Measurements from ENCODE around the gene CLC.
"Not testable (repeated sequence)": the region's sequence is repeated elsewhere in the genome, so short reads cannot be mapped to it uniquely, and the experiment has no call there.

CLC gene

DNA sequence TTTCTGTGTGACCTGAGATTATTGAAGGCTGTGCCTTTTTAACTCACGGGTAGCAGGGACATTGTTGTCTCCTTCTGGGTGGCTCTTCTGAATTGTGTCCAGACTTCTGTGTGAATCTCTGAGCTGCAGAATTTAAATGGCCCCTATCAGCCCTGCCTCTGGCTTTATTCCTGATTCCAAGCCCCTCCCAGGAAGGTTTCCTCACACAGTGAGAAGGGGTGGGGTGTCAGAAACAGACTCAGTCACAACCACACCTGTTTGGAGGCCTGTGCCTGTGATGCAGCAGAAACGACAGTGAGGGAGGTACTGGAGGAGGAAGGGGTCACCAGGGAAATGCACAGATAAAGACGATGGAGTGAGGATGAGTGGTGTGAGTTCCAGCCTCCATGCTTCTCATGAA is at the start of gene CLC:
TSS of gene CLC (minus strand) at position 139 of the 400 bp plus-strand sequence. CDS start at position 62, 77 bp downstream.
- Histone ChIP-seq H3K27ac (no peak within 1 kb of the TSS), H3K4me3 (no peak within 1 kb of the TSS)
- TF ChIP-seq, protein P1, sequence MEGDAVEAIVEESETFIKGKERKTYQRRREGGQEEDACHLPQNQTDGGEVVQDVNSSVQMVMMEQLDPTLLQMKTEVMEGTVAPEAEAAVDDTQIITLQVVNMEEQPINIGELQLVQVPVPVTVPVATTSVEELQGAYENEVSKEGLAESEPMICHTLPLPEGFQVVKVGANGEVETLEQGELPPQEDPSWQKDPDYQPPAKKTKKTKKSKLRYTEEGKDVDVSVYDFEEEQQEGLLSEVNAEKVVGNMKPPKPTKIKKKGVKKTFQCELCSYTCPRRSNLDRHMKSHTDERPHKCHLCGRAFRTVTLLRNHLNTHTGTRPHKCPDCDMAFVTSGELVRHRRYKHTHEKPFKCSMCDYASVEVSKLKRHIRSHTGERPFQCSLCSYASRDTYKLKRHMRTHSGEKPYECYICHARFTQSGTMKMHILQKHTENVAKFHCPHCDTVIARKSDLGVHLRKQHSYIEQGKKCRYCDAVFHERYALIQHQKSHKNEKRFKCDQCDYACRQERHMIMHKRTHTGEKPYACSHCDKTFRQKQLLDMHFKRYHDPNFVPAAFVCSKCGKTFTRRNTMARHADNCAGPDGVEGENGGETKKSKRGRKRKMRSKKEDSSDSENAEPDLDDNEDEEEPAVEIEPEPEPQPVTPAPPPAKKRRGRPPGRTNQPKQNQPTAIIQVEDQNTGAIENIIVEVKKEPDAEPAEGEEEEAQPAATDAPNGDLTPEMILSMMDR (IDR thresholded peaks at IDR 0.05), result no peak
- DNase-seq (ENCODE audit: low spot score), result no peak

DNA sequence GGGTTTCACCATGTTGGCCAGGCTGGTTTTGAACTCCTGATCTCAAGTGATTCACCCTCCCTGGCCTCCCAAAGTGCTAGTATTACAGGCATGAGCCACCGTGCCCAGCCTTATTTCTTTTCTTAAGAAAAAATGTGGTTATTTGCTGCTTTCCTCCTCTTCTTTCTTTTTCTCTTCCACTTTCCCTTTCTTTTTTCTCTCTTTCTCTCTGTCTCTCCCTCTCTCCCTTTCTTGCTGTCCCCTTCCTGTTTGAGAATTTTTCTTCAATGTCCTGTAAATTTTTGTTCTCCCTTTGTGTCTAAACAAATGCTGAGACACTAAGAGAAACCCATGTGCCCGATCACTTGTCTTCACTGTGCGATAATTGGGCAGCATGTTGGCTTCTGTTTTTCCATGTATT is 43.1 kb upstream of the CLC start:
- Histone ChIP-seq H3K4me3 (no peak overlapping the region), H3K27ac (no peak overlapping the region)
- TF ChIP-seq, protein P1 (IDR thresholded peaks at IDR 0.05), result no peak
- DNase-seq (ENCODE audit: low spot score), result no peak

DNA sequence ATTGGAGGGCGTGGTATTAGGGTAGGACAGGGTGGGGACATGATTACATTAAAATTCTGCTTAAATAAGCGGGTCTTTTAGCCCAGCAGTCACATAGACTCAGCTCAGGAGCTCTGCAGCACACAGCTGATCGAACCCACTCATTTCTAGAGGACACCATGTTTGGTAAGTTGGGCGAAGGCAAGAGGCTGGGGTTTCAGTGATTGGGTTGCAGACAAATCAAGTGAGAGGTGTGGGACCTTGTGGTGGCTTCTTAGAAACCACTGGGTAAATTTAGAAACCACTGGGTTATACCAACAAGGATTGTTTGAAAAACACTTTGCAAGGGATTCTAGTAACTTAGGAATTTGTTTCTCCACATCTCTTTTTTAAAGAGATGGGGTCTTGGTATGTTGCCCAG is 40.9 kb upstream of the CLC start, which contains the start of gene LEUTX:
TSS of gene LEUTX (plus strand) at position 92 of the 400 bp plus-strand sequence. CDS start at position 159, 67 bp downstream.
- DNase-seq (ENCODE audit: low spot score), result no peak
- TF ChIP-seq, protein P1 (IDR thresholded peaks at IDR 0.05), result no peak
- Histone ChIP-seq H3K27ac (no peak within 1 kb of the TSS), H3K4me3 (no peak within 1 kb of the TSS)

DNA sequence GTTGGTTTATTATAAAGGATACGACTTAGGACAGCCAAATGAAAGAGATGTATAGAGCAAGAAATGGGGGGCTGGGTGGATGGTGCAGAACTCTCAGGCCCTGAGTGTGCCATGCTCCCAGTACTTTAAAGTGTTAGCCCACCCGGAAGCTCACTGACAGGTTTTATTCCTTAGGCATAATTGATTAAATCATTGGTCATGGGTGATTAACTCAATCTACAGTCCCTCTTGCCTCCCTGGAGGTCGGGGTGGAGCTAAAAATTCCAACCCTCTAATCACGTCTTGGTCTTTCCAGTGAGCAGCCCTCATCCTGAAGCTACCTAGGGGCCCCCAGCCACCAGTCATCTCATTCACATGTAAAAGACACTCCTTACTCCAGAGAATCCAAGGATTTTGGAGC is 31.0 kb upstream of the CLC start:
- TF ChIP-seq, protein P1 (IDR thresholded peaks at IDR 0.05), result no peak
- Histone ChIP-seq H3K27ac (no peak overlapping the region), H3K4me3 (no peak overlapping the region)
- DNase-seq (ENCODE audit: low spot score), result no peak

- TF ChIP-seq, protein P1 (IDR thresholded peaks at IDR 0.05), result no peak
- H3K27ac ChIP-seq, result no peak overlapping the region
- no peak for DNase-seq (ENCODE audit: low spot score)
- no peak overlapping the region for H3K4me3 ChIP-seq
Measured at GRCh38 chr19:39768334-39768733, 30.5 kb upstream of the CLC start.

DNA sequence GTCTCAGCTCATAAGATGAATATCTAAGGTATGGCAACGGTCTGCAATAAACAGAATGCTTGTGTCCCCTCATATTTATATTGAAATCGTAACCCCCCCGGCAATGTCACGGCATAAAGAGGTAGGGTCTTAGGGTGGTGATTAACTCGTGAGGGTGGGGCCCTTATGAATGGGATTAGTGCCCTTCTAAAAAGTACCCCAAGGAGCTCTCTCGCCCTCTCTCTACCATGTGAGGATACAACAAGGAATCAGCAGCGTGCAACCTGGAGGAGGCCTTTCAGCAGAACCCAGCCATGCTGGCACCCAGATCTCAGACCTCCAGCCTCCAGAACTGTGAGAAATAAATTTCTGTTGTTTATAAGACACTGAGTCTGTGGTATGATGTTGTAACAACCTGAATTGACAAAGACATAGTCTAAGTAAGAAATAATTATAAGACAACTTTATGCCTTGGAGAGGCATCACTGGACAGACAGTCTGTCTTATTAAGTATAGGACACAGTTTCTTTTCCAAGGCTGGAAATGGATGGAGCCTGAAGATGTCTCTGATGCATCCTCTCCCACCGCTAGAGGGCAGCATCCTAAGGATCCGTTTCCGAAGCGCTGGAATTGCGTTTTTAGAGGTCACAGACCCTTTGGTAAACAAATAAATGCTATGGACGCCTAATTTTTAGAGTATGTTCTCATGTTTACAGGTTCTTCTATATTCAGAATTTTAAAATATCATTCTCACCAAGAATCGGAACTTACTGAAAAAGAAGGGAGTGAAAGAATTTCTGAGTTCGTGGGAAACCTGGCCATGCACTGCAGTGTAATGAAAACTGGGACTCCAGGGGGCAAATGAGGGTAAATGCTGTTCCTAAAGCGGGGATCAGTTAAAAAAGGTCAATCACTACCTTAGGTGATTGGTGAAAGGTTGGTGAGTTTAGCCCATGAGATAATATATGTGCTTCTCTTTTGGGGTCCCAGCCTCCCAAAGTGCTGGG is 27.6 kb upstream of the CLC start:
- Histone ChIP-seq H3K4me3 (no peak overlapping the region), H3K27ac (no peak overlapping the region)
- TF ChIP-seq, protein P1 (IDR thresholded peaks at IDR 0.05), result no peak
- DNase-seq (ENCODE audit: low spot score), result no peak

GRCh38 chr19:39761851-39762250 is 24.0 kb upstream of the CLC start:
- not testable (repeated sequence) for DNase-seq (ENCODE audit: low spot score); H3K27ac ChIP-seq; H3K4me3 ChIP-seq
